ENCODE results near the gene VIP. TPM values are rescaled to one million over a fixed set of nuclear protein-coding genes. Genes with fewer than 3 reads are reported as not detected.

Gene VIP
- polyA plus RNA-seq, 1 of the 3 experiments (the other 2 are of a cell fraction) = 2.5 TPM

- TF ChIP-seq NFIC (IDR thresholded peaks at IDR 0.05; ENCODE audit: borderline replicate concordance) (no peak), ELF1 (IDR thresholded peaks at IDR 0.05) (no peak), POLR2AphosphoS5 (IDR thresholded peaks at IDR 0.05; ENCODE audit: low read depth, low read length) (no peak), TEAD4 (IDR thresholded peaks at IDR 0.05; ENCODE audit: borderline replicate concordance, insufficient read depth) (no peak), RCOR1 (IDR thresholded peaks at IDR 0.05; ENCODE audit: low read length) (no peak), RAD21 (IDR thresholded peaks at IDR 0.05; ENCODE audit: low read length) (no peak), MAX (IDR thresholded peaks at IDR 0.05; ENCODE audit: low read depth) (no peak), YY1 (IDR thresholded peaks at IDR 0.05; ENCODE audit: low read depth) (no peak), FOSL2 (IDR thresholded peaks at IDR 0.05; ENCODE audit: borderline replicate concordance, low read depth) (no peak), RFX5 (IDR thresholded peaks at IDR 0.05; ENCODE audit: low read length) (no peak), ZBTB33 (IDR thresholded peaks at IDR 0.05; ENCODE audit: borderline replicate concordance, low read depth) (no peak), FOXJ3 (CRISPR knock-in tag; IDR thresholded peaks at IDR 0.05) (no peak), USF2 (IDR thresholded peaks at IDR 0.05; ENCODE audit: borderline replicate concordance, low read depth, low read length) (no peak)
- WGBS (ENCODE audit: low lambda C conversion rate) = 41% methylated on average over 5 of the region's 5 CpGs
- no peak overlapping the region for H3K4me2 ChIP-seq
- H3K9ac ChIP-seq = no peak overlapping the region
- no peaks in the 10 kb centered on the region for H4K20me1 ChIP-seq (ENCODE audit: insufficient read depth)
- H3K36me3 ChIP-seq (replicated peaks in 1 of 2; ENCODE audit: control insufficient read depth in 1 of 2, insufficient read depth in 2 of 2, low read length in 1 of 2) = no peaks in the 10 kb centered on the region
- no peak overlapping the region for H3K27ac ChIP-seq (ENCODE audit: low read depth in 2 of 2, low read length in 1 of 2)
- no peaks in the 10 kb centered on the region for H3F3A ChIP-seq (replicated peaks; ENCODE audit: insufficient read depth)
- no peak overlapping the region for H3K4me3 ChIP-seq (ENCODE audit: low read depth in 2 of 2, low read length in 1 of 2)
- no peaks in the 10 kb centered on the region for H3K9me2 ChIP-seq
- no peaks in the 10 kb centered on the region; a peak in 1 of 4 replicates for H3K4me1 ChIP-seq (ENCODE audit: control insufficient read depth in 1 of 2, insufficient read depth in 2 of 2, low read depth in 1 of 2, low read length in 1 of 2)
- no peak for DNase-seq
- POLR2A ChIA-PET = no interaction called here
- no peak overlapping the region for H2AFZ ChIP-seq (ENCODE audit: low read depth)
- H3K9me3 ChIP-seq = no peaks in the 10 kb centered on the region
- no peaks in the 10 kb centered on the region for H3K79me2 ChIP-seq (ENCODE audit: insufficient read depth)
- CTCF ChIA-PET = interaction anchor here (0.7 to 2.3 kb wide), 6 partner anchors 11 to 140 kb away, joined by 3 to 12 read pairs (median 4); no protein-coding TSS in a partner anchor
- no peaks in the 10 kb centered on the region for H3K27me3 ChIP-seq (ENCODE audit: insufficient read depth)
Observed at GRCh38 chr6:152771061-152771687, 20.6 kb downstream of the VIP start.

GRCh38 chr6:152775428-152775827 lies 24.8 kb downstream of the VIP start:
- Histone ChIP-seq H2AFZ (ENCODE audit: low read depth) (no peak overlapping the region), H3K36me3 (replicated peaks in 1 of 2; ENCODE audit: control insufficient read depth in 1 of 2, insufficient read depth in 2 of 2, low read length in 1 of 2) (no peaks in the 10 kb centered on the region), H3K27ac (ENCODE audit: low read depth in 2 of 2, low read length in 1 of 2) (no peak overlapping the region; a peak in 1 of 4 replicates), H3K4me1 (ENCODE audit: control insufficient read depth in 1 of 2, insufficient read depth in 2 of 2, low read depth in 1 of 2, low read length in 1 of 2) (no peaks in the 10 kb centered on the region; a peak in 1 of 4 replicates), H3K4me2 (no peak overlapping the region), H3F3A (replicated peaks; ENCODE audit: insufficient read depth) (no peaks in the 10 kb centered on the region), H3K9ac (no peak overlapping the region), H3K9me3 (no peaks in the 10 kb centered on the region), H3K4me3 (ENCODE audit: low read depth in 2 of 2, low read length in 1 of 2) (no peak overlapping the region), H3K79me2 (ENCODE audit: insufficient read depth) (no peaks in the 10 kb centered on the region), H4K20me1 (ENCODE audit: insufficient read depth) (no peaks in the 10 kb centered on the region), H3K9me2 (no peaks in the 10 kb centered on the region), H3K27me3 (ENCODE audit: insufficient read depth) (no peaks in the 10 kb centered on the region)
- ChIA-PET CTCF (interaction anchor here (1.4 kb wide), 1 partner anchor 12 kb away, joined by 4 read pairs; no protein-coding TSS in a partner anchor), POLR2A (no interaction called here)
- TF ChIP-seq TEAD4 (IDR thresholded peaks at IDR 0.05; ENCODE audit: borderline replicate concordance, insufficient read depth) = no peak
- no peak for TF ChIP-seq MAX (IDR thresholded peaks at IDR 0.05; ENCODE audit: low read depth)
- TF ChIP-seq USF2 (IDR thresholded peaks at IDR 0.05; ENCODE audit: borderline replicate concordance, low read depth, low read length) = no peak
- no peak for TF ChIP-seq FOXM1 (IDR thresholded peaks at IDR 0.05; ENCODE audit: low read depth)
- TF ChIP-seq REST (IDR thresholded peaks at IDR 0.05; ENCODE audit: low read depth, low read length) = no peak
- no peak for TF ChIP-seq TCF12 (IDR thresholded peaks at IDR 0.05)
- no peak for TF ChIP-seq RAD21 (IDR thresholded peaks at IDR 0.05; ENCODE audit: low read length)
- TF ChIP-seq TAF1 (IDR thresholded peaks at IDR 0.05; ENCODE audit: borderline replicate concordance, low read depth, low read length) = no peak
- no peak for TF ChIP-seq MXI1 (IDR thresholded peaks at IDR 0.05; ENCODE audit: low read depth, low read length)
- DNase-seq = no peak
